ENCODE results near the gene NBAS.

DNA sequence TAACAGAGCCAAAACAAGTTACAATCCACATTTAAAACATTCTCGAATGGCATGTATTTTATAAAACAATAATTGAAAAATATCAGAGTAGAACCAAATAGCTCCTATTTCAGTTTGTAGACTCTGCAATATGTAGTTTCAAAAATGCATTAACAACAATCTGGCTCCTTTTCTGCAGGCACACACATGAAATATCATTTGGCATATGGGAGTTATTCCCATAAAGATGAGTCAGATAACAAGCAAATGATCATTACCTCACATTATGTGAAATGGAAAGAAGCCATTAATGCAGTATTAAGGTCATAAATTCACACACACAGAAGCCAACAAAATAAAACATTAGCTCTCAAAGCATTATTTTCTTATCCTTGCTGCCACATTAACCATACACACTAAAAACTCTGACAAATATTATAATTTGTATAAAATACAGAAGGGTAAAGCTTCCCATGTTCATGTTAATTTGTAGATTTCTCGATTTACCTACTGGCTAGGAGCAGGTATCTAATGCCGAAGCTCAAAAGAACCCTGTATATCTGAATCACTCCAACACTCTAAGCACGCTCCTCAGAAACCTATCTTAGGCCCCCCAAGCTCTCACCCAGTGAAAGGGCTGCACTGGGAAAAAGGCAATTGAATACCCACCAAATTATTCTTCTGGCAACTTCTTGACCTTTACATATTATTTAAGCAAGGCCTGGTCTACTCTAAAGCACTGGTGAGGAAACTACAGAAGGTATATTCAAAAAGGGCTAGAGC lies 13.8 kb downstream of the NBAS start:
- TF ChIP-seq, protein P1, sequence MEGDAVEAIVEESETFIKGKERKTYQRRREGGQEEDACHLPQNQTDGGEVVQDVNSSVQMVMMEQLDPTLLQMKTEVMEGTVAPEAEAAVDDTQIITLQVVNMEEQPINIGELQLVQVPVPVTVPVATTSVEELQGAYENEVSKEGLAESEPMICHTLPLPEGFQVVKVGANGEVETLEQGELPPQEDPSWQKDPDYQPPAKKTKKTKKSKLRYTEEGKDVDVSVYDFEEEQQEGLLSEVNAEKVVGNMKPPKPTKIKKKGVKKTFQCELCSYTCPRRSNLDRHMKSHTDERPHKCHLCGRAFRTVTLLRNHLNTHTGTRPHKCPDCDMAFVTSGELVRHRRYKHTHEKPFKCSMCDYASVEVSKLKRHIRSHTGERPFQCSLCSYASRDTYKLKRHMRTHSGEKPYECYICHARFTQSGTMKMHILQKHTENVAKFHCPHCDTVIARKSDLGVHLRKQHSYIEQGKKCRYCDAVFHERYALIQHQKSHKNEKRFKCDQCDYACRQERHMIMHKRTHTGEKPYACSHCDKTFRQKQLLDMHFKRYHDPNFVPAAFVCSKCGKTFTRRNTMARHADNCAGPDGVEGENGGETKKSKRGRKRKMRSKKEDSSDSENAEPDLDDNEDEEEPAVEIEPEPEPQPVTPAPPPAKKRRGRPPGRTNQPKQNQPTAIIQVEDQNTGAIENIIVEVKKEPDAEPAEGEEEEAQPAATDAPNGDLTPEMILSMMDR (conservative IDR thresholded peaks at IDR 0.05; ENCODE audit: low read length) = no peak
- no peak for TF ChIP-seq EZH2phosphoT487 (IDR thresholded peaks at IDR 0.05; ENCODE audit: borderline replicate concordance, low read depth, low read length)

Data from OCI-LY7 (cell line).